ENCODE measurements around the gene DTHD1.

DNA sequence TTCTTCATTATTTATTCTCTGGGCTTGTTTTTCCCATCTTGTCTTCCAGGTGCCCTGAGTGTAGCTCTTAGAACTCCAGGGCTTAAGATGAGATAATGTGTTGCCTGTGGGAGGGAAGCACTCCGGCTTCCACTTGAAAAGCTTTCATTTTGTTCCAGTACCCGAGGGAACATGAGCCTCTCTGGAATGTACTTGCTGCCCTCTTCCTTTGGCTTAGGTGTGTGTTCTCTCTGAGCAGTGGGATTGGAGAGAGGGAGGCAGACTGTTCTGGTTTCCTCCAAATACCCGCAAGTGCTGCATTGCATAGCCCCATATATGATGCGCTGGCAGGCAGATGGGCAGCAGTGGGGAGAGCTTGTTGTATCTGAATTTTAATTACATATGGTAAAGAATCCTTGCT is 861 bp upstream of the DTHD1 start:
- TF ChIP-seq, protein P1, sequence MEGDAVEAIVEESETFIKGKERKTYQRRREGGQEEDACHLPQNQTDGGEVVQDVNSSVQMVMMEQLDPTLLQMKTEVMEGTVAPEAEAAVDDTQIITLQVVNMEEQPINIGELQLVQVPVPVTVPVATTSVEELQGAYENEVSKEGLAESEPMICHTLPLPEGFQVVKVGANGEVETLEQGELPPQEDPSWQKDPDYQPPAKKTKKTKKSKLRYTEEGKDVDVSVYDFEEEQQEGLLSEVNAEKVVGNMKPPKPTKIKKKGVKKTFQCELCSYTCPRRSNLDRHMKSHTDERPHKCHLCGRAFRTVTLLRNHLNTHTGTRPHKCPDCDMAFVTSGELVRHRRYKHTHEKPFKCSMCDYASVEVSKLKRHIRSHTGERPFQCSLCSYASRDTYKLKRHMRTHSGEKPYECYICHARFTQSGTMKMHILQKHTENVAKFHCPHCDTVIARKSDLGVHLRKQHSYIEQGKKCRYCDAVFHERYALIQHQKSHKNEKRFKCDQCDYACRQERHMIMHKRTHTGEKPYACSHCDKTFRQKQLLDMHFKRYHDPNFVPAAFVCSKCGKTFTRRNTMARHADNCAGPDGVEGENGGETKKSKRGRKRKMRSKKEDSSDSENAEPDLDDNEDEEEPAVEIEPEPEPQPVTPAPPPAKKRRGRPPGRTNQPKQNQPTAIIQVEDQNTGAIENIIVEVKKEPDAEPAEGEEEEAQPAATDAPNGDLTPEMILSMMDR (IDR thresholded peaks at IDR 0.05) = no peak
- TF ChIP-seq POLR2A (IDR thresholded peaks at IDR 0.05) = no peak
- TF ChIP-seq EP300 (IDR thresholded peaks at IDR 0.05) = no peak
